Parathyroid adenoma (tissue), 2 donors: ENCODE measurements around the gene CLNK.

Experiments
- H2AFZ ChIP-seq: fragments of 300-600 bp; sonication (generic); one replicate; pipeline ENCODE4 v1.7.0; 2017; ENCODE audit warnings: antibody characterized with exemption, mild to moderate bottlenecking
- H3K27ac ChIP-seq: fragments of 300-600 bp; sonication (generic); one replicate; pipeline ENCODE4 v1.7.0; 2017
- H3K27me3 ChIP-seq: fragments of 300-600 bp; sonication (generic); one replicate; pipeline ENCODE4 v1.7.0; 2017; ENCODE audit warnings: low read length; ENCODE audit not compliant: control insufficient read depth, insufficient read depth
- H3K36me3 ChIP-seq: fragments of 300-600 bp; sonication (generic); one replicate; pipeline ENCODE4 v1.7.0; 2017; ENCODE audit warnings: low read length; ENCODE audit not compliant: control insufficient read depth, insufficient read depth
- H3K4me1 ChIP-seq: fragments of 300-600 bp; sonication (generic); one replicate; pipeline ENCODE4 v1.7.0; 2017; ENCODE audit warnings: control low read depth
- H3K4me2 ChIP-seq: fragments of 300-600 bp; sonication (generic); one replicate; pipeline ENCODE4 v1.7.0; 2017; ENCODE audit warnings: low read length
- H3K4me3 ChIP-seq: fragments of 300-600 bp; sonication (generic); one replicate; pipeline ENCODE4 v1.7.0; 2017; ENCODE audit warnings: low read depth, low read length
- H3K79me2 ChIP-seq: fragments of 300-600 bp; sonication (generic); one replicate; pipeline ENCODE4 v1.7.0; 2017; ENCODE audit warnings: control low read depth
- H3K9ac ChIP-seq: fragments of 300-600 bp; sonication (generic); one replicate; pipeline ENCODE4 v1.7.0; 2017; ENCODE audit warnings: mild to moderate bottlenecking
- H3K9me3 ChIP-seq: fragments of 300-600 bp; sonication (generic); one replicate; pipeline ENCODE4 v1.7.0; 2017; ENCODE audit warnings: low read length; ENCODE audit not compliant: control insufficient read depth
- CTCF ChIP-seq: fragments of 300-600 bp; sonication (generic); IDR thresholded peaks from one replicate; pipeline ENCODE4 v1.7.0; 2017; ENCODE audit warnings: antibody characterized with exemption, mild to moderate bottlenecking
- donor health status: primary hyperparathyroidism.

CLNK gene

DNA sequence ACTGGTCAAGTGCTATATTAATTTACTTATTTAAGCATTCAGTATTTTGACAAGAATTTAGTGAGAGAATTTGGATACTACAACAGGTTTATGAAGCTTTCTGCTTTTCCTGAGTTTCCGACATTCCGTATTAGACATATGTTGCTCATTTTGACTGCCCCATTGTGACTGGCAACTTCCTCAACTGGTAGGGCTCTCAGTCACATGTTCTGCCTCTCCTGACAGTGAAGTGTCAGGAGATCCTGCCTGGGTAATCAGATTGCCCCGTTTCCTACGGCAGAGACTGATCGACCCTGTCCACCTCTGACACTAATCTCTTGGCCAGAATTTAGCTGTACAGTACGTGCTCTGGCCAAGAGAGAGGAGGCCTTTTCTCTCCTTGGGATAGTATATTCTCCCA, 49.5 kb downstream of the CLNK start:
- H3K9ac ChIP-seq = no peak overlapping the region
- H3K4me3 ChIP-seq = no peak overlapping the region
- H3K36me3 ChIP-seq = no peaks in the 10 kb centered on the region
- no peaks in the 10 kb centered on the region for H3K9me3 ChIP-seq
- no peaks in the 10 kb centered on the region for H3K4me1 ChIP-seq
- H3K27me3 ChIP-seq = no peaks in the 10 kb centered on the region
- no peaks in the 10 kb centered on the region for H3K79me2 ChIP-seq
- no peak overlapping the region for H3K27ac ChIP-seq
- no peak overlapping the region for H3K4me2 ChIP-seq
- no peak overlapping the region for H2AFZ ChIP-seq
- TF ChIP-seq CTCF = no peak

DNA sequence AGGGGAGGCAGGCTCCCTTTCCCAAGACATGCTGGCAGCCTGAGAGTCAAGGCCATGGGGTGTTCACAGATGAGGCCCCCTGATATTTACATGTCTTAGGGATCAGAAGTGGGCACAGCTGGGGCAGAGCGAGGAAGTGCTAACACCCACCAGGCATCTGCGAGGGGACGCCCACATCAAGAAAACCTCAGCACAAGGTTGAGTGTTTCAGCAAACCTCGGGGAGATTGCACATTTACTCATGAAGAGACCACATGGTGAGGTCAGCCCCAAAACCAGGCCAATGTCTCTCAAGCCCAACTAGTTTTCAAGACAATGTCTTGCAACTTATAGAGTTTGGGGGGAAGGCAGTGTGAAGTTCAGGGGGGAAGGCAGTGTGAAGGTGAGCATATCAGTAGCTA, 55.2 kb downstream of the CLNK start:
- H2AFZ ChIP-seq = no peak overlapping the region
- H3K4me2 ChIP-seq = no peak overlapping the region
- no peaks in the 10 kb centered on the region for H3K9me3 ChIP-seq
- H3K9ac ChIP-seq = no peak overlapping the region
- H3K4me3 ChIP-seq = no peak overlapping the region
- H3K27ac ChIP-seq = no peak overlapping the region
- no peak for TF ChIP-seq CTCF
- H3K36me3 ChIP-seq = no peaks in the 10 kb centered on the region
- no peaks in the 10 kb centered on the region for H3K79me2 ChIP-seq
- no peaks in the 10 kb centered on the region for H3K27me3 ChIP-seq
- H3K4me1 ChIP-seq = no peaks in the 10 kb centered on the region

DNA sequence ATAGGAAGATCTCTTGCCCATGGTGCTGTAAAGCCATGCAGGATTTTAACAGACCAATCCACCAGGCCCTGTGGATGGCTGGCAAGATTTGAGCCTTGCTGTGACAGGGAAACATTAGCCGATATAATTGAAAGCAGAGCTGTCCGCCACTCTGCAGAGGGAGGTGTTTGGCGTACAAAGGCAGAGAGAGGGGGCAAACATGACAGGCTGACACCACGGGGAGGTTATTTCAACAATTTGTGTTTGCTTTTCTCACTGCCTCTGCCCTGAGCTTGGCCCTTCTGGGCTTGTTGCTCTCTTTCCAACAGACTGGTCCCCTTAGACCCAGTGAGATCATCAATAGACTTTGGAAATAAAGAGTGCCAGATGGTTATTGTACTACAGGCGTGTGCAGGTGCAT, 59.4 kb downstream of the CLNK start:
- Histone ChIP-seq H3K9ac (no peak overlapping the region), H3K27me3 (no peaks in the 10 kb centered on the region), H3K9me3 (no peaks in the 10 kb centered on the region), H3K36me3 (no peaks in the 10 kb centered on the region), H3K4me1 (no peaks in the 10 kb centered on the region), H3K4me2 (no peak overlapping the region), H3K4me3 (no peak overlapping the region), H3K79me2 (no peaks in the 10 kb centered on the region), H2AFZ (no peak overlapping the region), H3K27ac (no peak overlapping the region)
- TF ChIP-seq CTCF = no peak

- H3K4me3 ChIP-seq = no peak overlapping the region
- H3K4me1 ChIP-seq = no peaks in the 10 kb centered on the region
- no peaks in the 10 kb centered on the region for H3K79me2 ChIP-seq
- no peak overlapping the region for H3K9ac ChIP-seq
- TF ChIP-seq CTCF = no peak
- H3K36me3 ChIP-seq = no peaks in the 10 kb centered on the region
- H2AFZ ChIP-seq = no peak overlapping the region
- no peak overlapping the region for H3K4me2 ChIP-seq
- no peaks in the 10 kb centered on the region for H3K27me3 ChIP-seq
- no peak overlapping the region for H3K27ac ChIP-seq
- H3K9me3 ChIP-seq = no peaks in the 10 kb centered on the region
These were observed 60.7 kb downstream of the CLNK start for GRCh38 chr4:10623862-10624261.

- Histone ChIP-seq H3K4me2 (no peak overlapping the region), H3K4me1 (no peaks in the 10 kb centered on the region), H3K9me3 (no peaks in the 10 kb centered on the region), H3K9ac (no peak overlapping the region), H3K36me3 (no peaks in the 10 kb centered on the region), H2AFZ (no peak overlapping the region), H3K79me2 (no peaks in the 10 kb centered on the region), H3K4me3 (no peak overlapping the region), H3K27ac (no peak overlapping the region), H3K27me3 (no peaks in the 10 kb centered on the region)
- TF ChIP-seq CTCF = no peak
These were observed 61.3 kb downstream of the CLNK start for GRCh38 chr4:10623241-10623640.
